Thymus (tissue), 11 donors: ENCODE measurements around the gene LRRC23. TPM values are rescaled to one million over a fixed set of nuclear protein-coding genes. Genes with fewer than 3 reads are reported as not detected.
"Not testable (repeated sequence)": the region's sequence is repeated elsewhere in the genome, so short reads cannot be mapped to it uniquely, and the experiment has no call there.

Experiments used
- DNase-seq, 9 donors: peaks; one replicate each; pipeline ENCODE4 v3.0.0-alpha.2; 2013; ENCODE audit warnings: low spot score in 9 of 9, low read depth in 6 of 9, missing footprints in 1 of 9
- H3K27ac ChIP-seq, 2 donors: one replicate each; pipeline ENCODE4 v1.5.1; 2013; ENCODE audit warnings: control low read depth in 1 of 2, low read depth in 1 of 2, low read length in 1 of 2, mild to moderate bottlenecking in 1 of 2, moderate library complexity in 1 of 2
- H3K27me3 ChIP-seq, 2 donors: one replicate each; pipeline ENCODE4 v1.5.1; 2013; ENCODE audit warnings: low read length in 1 of 2; ENCODE audit not compliant: control insufficient read depth in 2 of 2, insufficient read depth in 1 of 2
- H3K36me3 ChIP-seq, 2 donors: one replicate each; pipeline ENCODE4 v1.5.1; 2013; ENCODE audit warnings: low read length in 1 of 2, mild to moderate bottlenecking in 1 of 2, moderate library complexity in 1 of 2; ENCODE audit not compliant: control insufficient read depth in 2 of 2, insufficient read depth in 2 of 2
- H3K4me1 ChIP-seq, 2 donors: one replicate each; pipeline ENCODE4 v1.5.1; 2013; ENCODE audit warnings: low read length in 2 of 2; ENCODE audit not compliant: control insufficient read depth in 2 of 2, insufficient read depth in 2 of 2
- H3K4me3 ChIP-seq, 2 donors: one replicate each; pipeline ENCODE4 v1.5.1; 2013; ENCODE audit warnings: low read length in 2 of 2, control low read depth in 1 of 2, mild to moderate bottlenecking in 1 of 2
- H3K9me3 ChIP-seq, 2 donors: one replicate each; pipeline ENCODE4 v1.5.1; 2013; ENCODE audit warnings: low read length in 1 of 2, mild to moderate bottlenecking in 1 of 2; ENCODE audit not compliant: control insufficient read depth in 2 of 2, insufficient read depth in 1 of 2
- WGBS: extraction: QIAGEN DNeasy Blood & Tissue Kit; methylation state at CpG from one replicate; pipeline ENCODE4 v1.1.7; 2013; 5-methylcytosine and 5-hydroxymethylcytosine counted together
- polyA plus RNA-seq: library from polyadenylated mRNA; stranded (reverse); fragments of 200-250 nt; gene quantifications from one replicate; pipeline ENCODE4 v1.2.3, GENCODE V29; 2013
- total RNA-seq: library from RNA; stranded (reverse); fragments of 120-200 nt; gene quantifications from one replicate; pipeline ENCODE4 v1.2.4, GENCODE V29; 2013
- donor health status: healthy.

The LRRC23 gene
- total and polyA plus RNA-seq, 2 donors: 6.2 to 11.5 TPM

DNA sequence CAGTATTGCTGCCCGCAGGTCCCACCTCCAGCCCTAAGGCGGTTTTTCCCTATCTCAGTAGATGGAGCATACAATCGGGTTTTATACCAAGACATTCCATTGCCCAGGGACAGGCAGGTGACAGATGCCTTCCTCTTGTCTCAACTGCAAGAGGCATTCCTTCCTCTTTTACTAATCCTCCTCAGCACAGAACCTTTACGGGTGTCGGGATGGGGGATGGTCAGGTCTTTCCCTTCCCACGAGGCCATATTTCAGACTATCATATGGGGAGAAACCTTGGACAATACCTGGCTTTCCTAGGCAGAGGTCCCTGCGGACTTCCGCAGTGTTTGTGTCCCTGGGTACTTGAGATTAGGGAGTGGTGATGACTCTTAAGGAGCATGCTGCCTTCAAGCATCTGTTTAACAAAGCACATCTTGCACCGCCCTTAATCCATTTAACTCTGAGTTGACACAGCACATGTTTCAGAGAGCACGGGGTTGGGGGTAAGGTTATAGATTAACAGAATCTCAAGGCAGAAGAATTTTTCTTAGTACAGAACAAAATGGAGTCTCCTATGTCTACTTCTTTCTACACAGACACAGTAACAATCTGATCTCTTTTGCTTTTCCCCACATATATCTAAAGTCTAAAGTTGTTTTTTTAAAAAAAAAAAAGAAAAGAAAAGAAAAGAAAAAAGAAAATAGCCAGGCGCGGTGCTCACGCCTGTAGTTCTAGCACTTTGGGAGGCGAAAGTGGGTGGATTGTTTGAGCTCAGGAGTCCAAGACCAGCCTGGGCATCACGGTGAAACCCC is 18.2 kb upstream of the LRRC23 start:
- DNase-seq: not testable (repeated sequence)
- 81% methylated on average over 12 of the region's 15 CpGs for WGBS

DNA sequence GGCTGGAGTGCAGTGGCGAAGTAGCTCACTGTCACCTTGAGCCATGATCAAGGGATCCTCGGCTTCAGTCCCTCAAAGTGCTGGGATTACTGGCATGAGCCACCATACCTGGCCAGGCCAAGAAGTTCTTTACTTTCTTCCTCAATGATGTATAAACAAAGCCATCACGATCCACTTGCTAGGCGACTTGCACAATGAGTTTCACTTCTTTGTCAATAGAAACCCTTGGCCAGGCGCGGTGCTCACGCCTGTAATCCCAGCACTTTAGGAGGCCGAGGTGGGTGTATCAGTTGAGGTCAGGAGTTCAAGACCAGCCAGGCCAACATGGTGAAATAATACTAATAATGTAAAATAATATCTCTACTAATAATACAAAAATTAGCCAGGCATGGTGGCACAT is 17.2 kb upstream of the LRRC23 start:
- Histone ChIP-seq H3K36me3 (peaks cover 9 to 19% of the 10 kb centered on the region in 2 donors), H3K27ac (no peak overlapping the region), H3K9me3 (no peaks in the 10 kb centered on the region), H3K4me3 (no peak overlapping the region), H3K27me3 (no peaks in the 10 kb centered on the region), H3K4me1 (peaks cover 8 to 19% of the 10 kb centered on the region in 2 donors)
- WGBS: 95% methylated on average over 8 of the region's 8 CpGs
- DNase-seq: no peak

More for the DNA sequence above, 18.2 kb upstream of the LRRC23 start:
- H3K27ac ChIP-seq, H3K27me3 ChIP-seq, H3K9me3 ChIP-seq, H3K4me3 ChIP-seq: not testable (repeated sequence)
- Histone ChIP-seq H3K4me1 (peaks cover 4 to 10% of the 10 kb centered on the region in 2 donors), H3K36me3 (peaks cover 9 to 19% of the 10 kb centered on the region in 2 donors)

DNA sequence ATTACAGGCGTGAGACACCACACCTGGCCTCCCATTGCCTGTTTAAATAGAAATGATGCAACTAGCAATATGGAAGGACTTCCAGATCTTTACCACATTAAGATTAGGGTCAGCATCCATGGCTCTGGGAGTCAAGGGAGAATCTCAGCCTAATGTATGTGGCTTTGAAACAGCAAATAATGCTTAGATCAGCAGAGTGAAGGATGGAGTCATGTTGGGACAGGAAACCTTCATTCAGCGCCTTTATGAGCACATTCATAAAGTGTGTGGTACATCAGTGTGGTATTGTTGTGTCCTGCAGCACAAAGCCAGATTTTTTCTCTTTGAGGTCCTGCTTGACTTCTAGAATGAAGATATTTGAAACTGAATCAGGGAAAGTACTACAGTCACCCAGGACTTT is 16.3 kb upstream of the LRRC23 start:
- H3K27me3 ChIP-seq: no peaks in the 10 kb centered on the region
- H3K36me3 ChIP-seq: peaks cover 9 to 18% of the 10 kb centered on the region in 2 donors
- H3K4me3 ChIP-seq: no peak overlapping the region
- no peak overlapping the region for H3K27ac ChIP-seq
- peaks cover 8 to 19% of the 10 kb centered on the region in 2 donors for H3K4me1 ChIP-seq
- DNase-seq: no peak
- no peaks in the 10 kb centered on the region for H3K9me3 ChIP-seq
- 98% methylated on average over 2 of the region's 2 CpGs for WGBS

DNA sequence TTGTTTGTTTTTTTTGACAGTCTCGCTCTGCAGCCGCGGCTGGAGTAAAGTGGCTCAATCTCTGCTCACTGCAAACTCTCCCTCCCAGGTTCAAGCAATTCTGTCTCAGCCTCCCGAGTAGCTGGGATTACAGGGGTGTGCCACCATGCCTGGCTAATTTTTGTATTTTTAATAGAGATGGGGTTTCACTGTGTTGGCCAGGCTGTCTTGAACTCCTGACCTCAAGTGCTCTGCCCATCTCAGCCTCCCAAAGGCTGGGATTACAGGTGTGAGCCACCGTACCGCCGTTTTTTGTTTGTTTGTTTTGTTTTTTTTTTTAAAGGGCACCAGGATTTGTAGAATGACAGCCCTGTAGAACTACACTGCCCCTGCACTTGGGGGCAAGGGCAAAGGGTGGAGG is 15.8 kb upstream of the LRRC23 start:
- H3K4me3 ChIP-seq, H3K27me3 ChIP-seq, DNase-seq, H3K9me3 ChIP-seq, H3K27ac ChIP-seq: not testable (repeated sequence)
- peaks cover 8 to 19% of the 10 kb centered on the region in 2 donors for H3K4me1 ChIP-seq
- 94% methylated on average over 7 of the region's 7 CpGs for WGBS
- H3K36me3 ChIP-seq: peaks cover 6 to 14% of the 10 kb centered on the region in 2 donors

DNA sequence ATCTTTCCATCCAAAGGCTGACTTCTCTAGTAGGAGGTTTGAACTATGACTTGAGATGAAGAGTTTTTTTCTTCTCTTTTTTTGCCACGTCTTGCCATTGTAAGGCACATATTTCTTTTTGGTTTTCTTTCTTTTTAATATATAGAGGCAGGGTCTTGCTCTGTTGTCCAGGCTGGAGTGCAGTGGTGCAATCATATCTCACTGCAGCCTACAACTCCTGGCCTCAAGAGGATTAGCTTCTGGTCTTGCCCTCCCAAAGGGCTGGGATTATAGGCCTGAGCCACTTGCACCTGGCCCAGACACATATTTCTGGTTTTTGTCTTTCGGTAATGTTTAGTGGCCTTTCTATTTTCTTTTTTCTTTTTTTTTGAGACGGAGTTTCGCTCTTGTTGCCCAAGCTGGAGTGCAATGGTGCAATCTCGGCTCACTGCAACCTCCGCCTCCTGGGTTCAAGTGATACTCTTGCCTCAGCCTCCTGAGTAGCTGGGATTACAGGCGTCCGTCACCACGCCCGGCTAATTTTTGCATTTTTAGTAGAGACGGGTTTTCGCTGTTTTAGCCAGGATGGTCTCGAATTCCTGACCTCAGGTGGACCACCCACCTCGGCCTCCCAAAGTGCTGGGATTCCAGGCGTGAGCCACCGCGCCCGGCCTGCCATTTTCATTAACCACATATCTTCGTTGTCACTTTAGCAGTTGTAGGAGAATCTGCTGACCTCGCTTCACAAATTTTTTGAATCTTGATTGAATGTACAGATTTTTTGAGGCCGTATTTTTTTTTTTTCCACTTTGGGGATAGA is 14.6 kb upstream of the LRRC23 start:
- H3K9me3 ChIP-seq, DNase-seq, H3K27me3 ChIP-seq, H3K36me3 ChIP-seq, H3K4me3 ChIP-seq: not testable (repeated sequence)
- WGBS: 98% methylated on average over 21 of the region's 21 CpGs
- Histone ChIP-seq H3K27ac (peak overlapping the region in 1 of 2 donors; percentile 90), H3K4me1 (peaks cover 8 to 19% of the 10 kb centered on the region in 2 donors)

DNA sequence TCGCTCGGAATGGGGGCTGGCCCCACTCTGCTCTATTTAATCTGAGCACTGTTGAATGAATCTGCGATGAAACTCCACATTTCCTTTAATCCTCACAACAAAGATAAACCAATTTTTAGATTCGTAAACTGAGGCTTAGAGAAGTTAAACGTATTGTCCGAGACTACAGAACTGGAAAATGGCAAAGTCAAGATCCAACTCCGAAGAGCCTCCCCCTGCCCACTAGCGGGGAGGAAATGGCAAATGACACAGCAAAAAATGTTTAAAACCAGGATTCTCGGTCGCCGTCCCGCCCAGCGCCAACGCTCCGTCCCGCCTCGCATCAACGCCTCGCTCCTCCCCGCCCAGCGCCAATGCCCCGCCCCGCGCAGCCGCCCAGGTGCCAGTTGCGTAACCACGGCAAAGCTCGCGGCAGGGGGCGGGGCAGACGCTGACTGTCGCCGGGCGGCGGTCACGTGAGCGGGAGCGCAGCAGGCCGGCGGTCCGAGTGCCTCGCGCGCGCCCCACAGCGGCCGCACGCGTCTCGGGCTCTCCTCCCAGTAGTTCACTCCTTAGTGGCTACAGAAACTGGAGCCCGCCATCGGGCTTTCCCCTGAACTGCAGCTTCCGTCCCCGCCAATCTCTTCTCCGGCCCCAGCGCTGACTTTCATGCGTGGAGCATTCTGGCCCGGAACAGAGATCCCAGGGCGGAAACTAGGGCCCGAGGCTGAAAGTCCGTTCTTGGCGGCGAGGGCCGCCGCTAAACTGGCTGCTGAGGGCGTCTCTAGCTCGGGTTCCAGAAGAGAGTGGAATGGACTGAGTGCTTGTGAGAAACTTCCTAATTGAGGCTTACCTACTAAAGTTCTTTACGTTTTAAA is 13.6 kb upstream of the LRRC23 start:
- DNase-seq: peak; percentile 72 to 98 (median 95)
- H3K36me3 ChIP-seq: no peaks in the 10 kb centered on the region
- H3K9me3 ChIP-seq: no peaks in the 10 kb centered on the region
- peak overlapping the region; percentile 59 to 80 for H3K4me3 ChIP-seq
- 3% methylated on average over 68 of the region's 68 CpGs for WGBS
- H3K27me3 ChIP-seq: no peaks in the 10 kb centered on the region
- H3K4me1 ChIP-seq: peaks cover 8 to 19% of the 10 kb centered on the region in 2 donors
- peak overlapping the region; percentile 94 to 96 for H3K27ac ChIP-seq

DNA sequence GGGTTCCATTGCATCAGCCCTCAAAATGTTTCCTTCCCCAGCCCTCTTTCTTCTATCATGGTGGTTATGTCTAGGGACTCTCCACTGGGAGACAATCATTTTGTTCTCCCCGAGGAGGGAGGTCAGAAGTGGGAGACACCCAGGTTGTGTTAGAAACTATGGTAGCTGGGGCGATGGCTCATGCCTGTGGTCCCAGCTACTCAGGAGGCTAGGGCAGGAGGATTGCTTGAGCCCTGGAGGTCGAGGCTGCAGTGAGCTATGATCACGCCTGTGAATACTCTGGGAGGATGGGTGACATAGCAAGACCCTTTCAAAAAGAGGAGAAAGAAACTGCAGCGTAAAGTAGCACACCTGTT is 13.0 kb upstream of the LRRC23 start:
- Histone ChIP-seq H3K27me3 (no peaks in the 10 kb centered on the region), H3K9me3 (no peaks in the 10 kb centered on the region), H3K4me1 (peaks cover 8 to 19% of the 10 kb centered on the region in 2 donors), H3K4me3 (peak overlapping the region; percentile 59 to 80), H3K36me3 (no peaks in the 10 kb centered on the region), H3K27ac (peak overlapping the region; percentile 94 to 96)
- DNase-seq: no peak
- 88% methylated on average over 5 of the region's 5 CpGs for WGBS

DNA sequence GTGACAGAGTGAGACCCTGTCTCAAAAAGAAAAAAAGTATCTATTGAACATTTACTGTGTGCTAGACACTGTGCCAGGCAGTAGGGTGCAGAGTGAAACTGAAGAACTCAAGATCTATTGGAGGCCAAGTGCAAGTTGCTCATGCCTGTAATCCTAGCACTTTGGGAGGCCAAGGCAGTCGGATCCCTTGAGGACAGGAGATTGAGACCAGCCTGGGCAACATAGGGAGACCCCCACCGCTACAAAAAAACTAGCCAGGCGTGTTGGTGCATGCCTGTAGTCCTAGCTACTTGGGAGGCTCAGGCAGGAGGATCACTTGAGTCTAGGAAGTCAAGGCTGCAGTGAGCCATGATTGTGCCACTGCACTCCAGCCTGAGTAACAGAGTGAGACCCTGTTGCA is 11.9 kb upstream of the LRRC23 start:
- not testable (repeated sequence) for H3K4me3 ChIP-seq, H3K27me3 ChIP-seq, H3K27ac ChIP-seq, DNase-seq, H3K36me3 ChIP-seq, H3K9me3 ChIP-seq
- 95% methylated on average over 3 of the region's 3 CpGs for WGBS
- peaks cover 8 to 19% of the 10 kb centered on the region in 2 donors for H3K4me1 ChIP-seq
